IPS-NIHi11 (cell line): Measurements from ENCODE around the gene TUBA4B.

Source experiments
- DNase-seq: peaks from one replicate; pipeline ENCODE4 v3.0.0; 2012; ENCODE audit warnings: mixed read lengths, low spot score

The TUBA4B gene

GRCh38 chr2:219218732-219219701 lies 34.0 kb upstream of the TUBA4B start, which contains the start of gene ABCB6:
ABCB6 (minus strand) TSS chr2:219218958; CDS start chr2:219218673, 285 bp downstream.
- peak; percentile 95 for DNase-seq

- no peak for DNase-seq
Observed at GRCh38 chr2:219219784-219220532, 33.1 kb upstream of the TUBA4B start.

GRCh38 chr2:219220652-219221402 lies 32.2 kb upstream of the TUBA4B start:
- DNase-seq, result no peak

- DNase-seq, result no peak
Observed at GRCh38 chr2:219221957-219222518, 31.0 kb upstream of the TUBA4B start.

GRCh38 chr2:219223831-219224610 lies 29.0 kb upstream of the TUBA4B start:
- DNase-seq, result no peak

GRCh38 chr2:219225350-219225749 lies 27.7 kb upstream of the TUBA4B start:
- DNase-seq, result no peak

GRCh38 chr2:219228041-219228910 lies 24.8 kb upstream of the TUBA4B start:
- no peak for DNase-seq

- no peak for DNase-seq
Observed at GRCh38 chr2:219228911-219229304, 24.1 kb upstream of the TUBA4B start.

- peak; percentile 99 for DNase-seq
Observed at GRCh38 chr2:219229305-219230058, 23.6 kb upstream of the TUBA4B start, which contains the start of the genes ANKZF1 and ATG9A. ANKZF1 (plus strand) TSS chr2:219229806; CDS start chr2:219230258, 452 bp downstream. ATG9A (minus strand) TSS chr2:219229636; CDS start chr2:219228024, 1,612 bp downstream.

- DNase-seq, result peak; percentile 56
Observed at GRCh38 chr2:219230059-219230540, 22.9 kb upstream of the TUBA4B start.

GRCh38 chr2:219234331-219234730 lies 18.7 kb upstream of the TUBA4B start:
- DNase-seq, result no peak

- DNase-seq, result no peak
Observed at GRCh38 chr2:219243291-219243761, 9.7 kb upstream of the TUBA4B start.

GRCh38 chr2:219244789-219245147 lies 8.3 kb upstream of the TUBA4B start:
- DNase-seq, result no peak

GRCh38 chr2:219245148-219245898 lies 7.7 kb upstream of the TUBA4B start, which contains the start of the genes GLB1L and STK16:
GLB1L (minus strand) TSS chr2:219245444; CDS start chr2:219243573, 1,871 bp downstream.
STK16 (plus strand) TSS chr2:219245479; CDS start chr2:219246000, 521 bp downstream.
- peak; percentile 98 for DNase-seq

GRCh38 chr2:219245899-219246230 lies 7.2 kb upstream of the TUBA4B start:
- no peak for DNase-seq

- no peak for DNase-seq
Observed at GRCh38 chr2:219246559-219246958, 6.5 kb upstream of the TUBA4B start.

GRCh38 chr2:219247678-219248642 lies 5.1 kb upstream of the TUBA4B start:
- no peak for DNase-seq
